ENCODE results near the gene IER5. TPM values are rescaled to one million over a fixed set of nuclear protein-coding genes. Genes with fewer than 3 reads are reported as not detected.

The IER5 gene
- total and polyA plus RNA-seq, 2 of the 13 experiments (the other 11 are each of a cell fraction or from before 2014, with no cell fraction given): 2.5 to 3.5 TPM

DNA sequence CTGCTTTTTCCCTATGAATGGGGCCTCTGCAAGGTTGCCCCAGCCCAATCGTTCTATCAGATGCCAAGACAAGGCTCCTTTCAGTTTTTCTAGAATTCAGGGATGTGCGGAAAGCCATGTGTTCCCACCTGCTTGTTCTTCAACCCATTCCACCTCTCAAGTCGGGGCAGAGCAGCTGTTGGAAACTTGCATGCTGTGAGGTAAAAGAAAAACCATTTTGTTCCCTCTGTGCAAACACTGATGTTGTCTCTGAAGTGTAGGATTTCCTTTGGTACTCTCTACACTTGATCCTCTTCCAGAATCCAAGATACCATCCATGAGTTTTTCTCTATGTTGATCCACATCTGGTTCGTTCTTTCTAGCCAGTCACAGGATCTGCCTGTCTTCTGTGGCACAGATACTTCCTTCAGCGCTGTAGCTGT lies 7.3 kb downstream of the IER5 start:
- ATAC-seq (no peak), FAIRE-seq (no peak), DNase-seq (ENCODE audit: low spot score) (no peak)
- Histone ChIP-seq H3K27ac (ENCODE audit: extremely low read length, insufficient read depth, low read length) (no peak overlapping the region), H3K4me1 (ENCODE audit: insufficient read depth, low read length) (peaks cover 77% of the 10 kb centered on the region), H4K20me1 (ENCODE audit: insufficient read depth, low read length) (no peaks in the 10 kb centered on the region; the same call in 1 of the 2 replicates), H3K79me2 (ENCODE audit: insufficient read depth, low read length) (peaks cover 14% of the 10 kb centered on the region), H3K27me3 (ENCODE audit: control insufficient read depth in 1 of 2, insufficient read depth in 2 of 2, low read length in 2 of 2) (no peaks in the 10 kb centered on the region; a peak in 1 of 5 replicates), H3K4me3 (replicated peaks in 1 of 3; ENCODE audit: insufficient read depth in 1 of 3, low read depth in 2 of 3, low read length in 3 of 3) (no peak overlapping the region), H3K9ac (ENCODE audit: insufficient read depth, low read depth, low read length) (no peak overlapping the region), H3K4me2 (ENCODE audit: low read depth, low read length) (no peak overlapping the region), H3K36me3 (replicated peaks in 1 of 2; ENCODE audit: control insufficient read depth in 1 of 2, insufficient read depth in 2 of 2, low read length in 2 of 2) (no peaks in the 10 kb centered on the region), H2AFZ (ENCODE audit: low read length) (no peak overlapping the region), H3K9me3 (ENCODE audit: low read length) (no peaks in the 10 kb centered on the region)
- ChIA-PET CTCF (ENCODE audit: low intra/inter-chr PET ratio, low total read pairs) (no interaction called here), POLR2A (interaction anchor here (0.6 to 1.4 kb wide), 2 partner anchors 9 kb away, joined by 3 to 4 read pairs; no protein-coding TSS in a partner anchor)
- WGBS (ENCODE audit: low lambda C conversion rate): 73% methylated on average over 5 of the region's 5 CpGs
- intact Hi-C loops (cut with micrococcal nuclease; ENCODE audit: unreplicated experiment): no loop called here
- in situ Hi-C loops (cut with HindIII; ENCODE audit: extremely low pct_ligation_motif_present, low pct_unique_long_range_greater_than_20kb): no loop called here
- BruUV-seq (replicated peaks): no TSS peak
- TF ChIP-seq ATAD3A (CRISPR knock-in tag; IDR thresholded peaks at IDR 0.05) (no peak), ZNF670 (CRISPR knock-in tag; IDR thresholded peaks at IDR 0.05; ENCODE audit: borderline replicate concordance) (no peak), MAFF (IDR thresholded peaks at IDR 0.05; ENCODE audit: low read depth, low read length) (no peak), ZNF329 (CRISPR knock-in tag; IDR thresholded peaks at IDR 0.05; ENCODE audit: low read depth) (no peak), SALL1 (CRISPR knock-in tag; IDR thresholded peaks at IDR 0.05) (no peak)
- TF ChIP-seq, protein P1, sequence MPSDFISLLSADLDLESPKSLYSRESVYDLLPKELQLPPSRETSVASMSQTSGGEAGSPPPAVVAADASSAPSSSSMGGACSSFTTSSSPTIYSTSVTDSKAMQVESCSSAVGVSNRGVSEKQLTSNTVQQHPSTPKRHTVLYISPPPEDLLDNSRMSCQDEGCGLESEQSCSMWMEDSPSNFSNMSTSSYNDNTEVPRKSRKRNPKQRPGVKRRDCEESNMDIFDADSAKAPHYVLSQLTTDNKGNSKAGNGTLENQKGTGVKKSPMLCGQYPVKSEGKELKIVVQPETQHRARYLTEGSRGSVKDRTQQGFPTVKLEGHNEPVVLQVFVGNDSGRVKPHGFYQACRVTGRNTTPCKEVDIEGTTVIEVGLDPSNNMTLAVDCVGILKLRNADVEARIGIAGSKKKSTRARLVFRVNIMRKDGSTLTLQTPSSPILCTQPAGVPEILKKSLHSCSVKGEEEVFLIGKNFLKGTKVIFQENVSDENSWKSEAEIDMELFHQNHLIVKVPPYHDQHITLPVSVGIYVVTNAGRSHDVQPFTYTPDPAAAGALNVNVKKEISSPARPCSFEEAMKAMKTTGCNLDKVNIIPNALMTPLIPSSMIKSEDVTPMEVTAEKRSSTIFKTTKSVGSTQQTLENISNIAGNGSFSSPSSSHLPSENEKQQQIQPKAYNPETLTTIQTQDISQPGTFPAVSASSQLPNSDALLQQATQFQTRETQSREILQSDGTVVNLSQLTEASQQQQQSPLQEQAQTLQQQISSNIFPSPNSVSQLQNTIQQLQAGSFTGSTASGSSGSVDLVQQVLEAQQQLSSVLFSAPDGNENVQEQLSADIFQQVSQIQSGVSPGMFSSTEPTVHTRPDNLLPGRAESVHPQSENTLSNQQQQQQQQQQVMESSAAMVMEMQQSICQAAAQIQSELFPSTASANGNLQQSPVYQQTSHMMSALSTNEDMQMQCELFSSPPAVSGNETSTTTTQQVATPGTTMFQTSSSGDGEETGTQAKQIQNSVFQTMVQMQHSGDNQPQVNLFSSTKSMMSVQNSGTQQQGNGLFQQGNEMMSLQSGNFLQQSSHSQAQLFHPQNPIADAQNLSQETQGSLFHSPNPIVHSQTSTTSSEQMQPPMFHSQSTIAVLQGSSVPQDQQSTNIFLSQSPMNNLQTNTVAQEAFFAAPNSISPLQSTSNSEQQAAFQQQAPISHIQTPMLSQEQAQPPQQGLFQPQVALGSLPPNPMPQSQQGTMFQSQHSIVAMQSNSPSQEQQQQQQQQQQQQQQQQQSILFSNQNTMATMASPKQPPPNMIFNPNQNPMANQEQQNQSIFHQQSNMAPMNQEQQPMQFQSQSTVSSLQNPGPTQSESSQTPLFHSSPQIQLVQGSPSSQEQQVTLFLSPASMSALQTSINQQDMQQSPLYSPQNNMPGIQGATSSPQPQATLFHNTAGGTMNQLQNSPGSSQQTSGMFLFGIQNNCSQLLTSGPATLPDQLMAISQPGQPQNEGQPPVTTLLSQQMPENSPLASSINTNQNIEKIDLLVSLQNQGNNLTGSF (CRISPR knock-in tag; IDR thresholded peaks at IDR 0.05): no peak
- TF ChIP-seq, protein P2, sequence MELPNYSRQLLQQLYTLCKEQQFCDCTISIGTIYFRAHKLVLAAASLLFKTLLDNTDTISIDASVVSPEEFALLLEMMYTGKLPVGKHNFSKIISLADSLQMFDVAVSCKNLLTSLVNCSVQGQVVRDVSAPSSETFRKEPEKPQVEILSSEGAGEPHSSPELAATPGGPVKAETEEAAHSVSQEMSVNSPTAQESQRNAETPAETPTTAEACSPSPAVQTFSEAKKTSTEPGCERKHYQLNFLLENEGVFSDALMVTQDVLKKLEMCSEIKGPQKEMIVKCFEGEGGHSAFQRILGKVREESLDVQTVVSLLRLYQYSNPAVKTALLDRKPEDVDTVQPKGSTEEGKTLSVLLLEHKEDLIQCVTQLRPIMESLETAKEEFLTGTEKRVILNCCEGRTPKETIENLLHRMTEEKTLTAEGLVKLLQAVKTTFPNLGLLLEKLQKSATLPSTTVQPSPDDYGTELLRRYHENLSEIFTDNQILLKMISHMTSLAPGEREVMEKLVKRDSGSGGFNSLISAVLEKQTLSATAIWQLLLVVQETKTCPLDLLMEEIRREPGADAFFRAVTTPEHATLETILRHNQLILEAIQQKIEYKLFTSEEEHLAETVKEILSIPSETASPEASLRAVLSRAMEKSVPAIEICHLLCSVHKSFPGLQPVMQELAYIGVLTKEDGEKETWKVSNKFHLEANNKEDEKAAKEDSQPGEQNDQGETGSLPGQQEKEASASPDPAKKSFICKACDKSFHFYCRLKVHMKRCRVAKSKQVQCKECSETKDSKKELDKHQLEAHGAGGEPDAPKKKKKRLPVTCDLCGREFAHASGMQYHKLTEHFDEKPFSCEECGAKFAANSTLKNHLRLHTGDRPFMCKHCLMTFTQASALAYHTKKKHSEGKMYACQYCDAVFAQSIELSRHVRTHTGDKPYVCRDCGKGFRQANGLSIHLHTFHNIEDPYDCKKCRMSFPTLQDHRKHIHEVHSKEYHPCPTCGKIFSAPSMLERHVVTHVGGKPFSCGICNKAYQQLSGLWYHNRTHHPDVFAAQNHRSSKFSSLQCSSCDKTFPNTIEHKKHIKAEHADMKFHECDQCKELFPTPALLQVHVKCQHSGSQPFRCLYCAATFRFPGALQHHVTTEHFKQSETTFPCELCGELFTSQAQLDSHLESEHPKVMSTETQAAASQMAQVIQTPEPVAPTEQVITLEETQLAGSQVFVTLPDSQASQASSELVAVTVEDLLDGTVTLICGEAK (IDR thresholded peaks at IDR 0.05): no peak
- TF ChIP-seq, protein P2 (CRISPR knock-in tag; IDR thresholded peaks at IDR 0.05): no peak
